ENCODE measurements around the gene MDN1. TPM values are rescaled to one million over a fixed set of nuclear protein-coding genes. Genes with fewer than 3 reads are reported as not detected.
A peak's percentile ranks its signal among the peaks of the same experiment; 100 is the strongest.

Gene MDN1
- total RNA-seq, 1 experiment from 2014 or later = 117 TPM

- Histone ChIP-seq H2BK12ac (ENCODE audit: insufficient read length, low read depth, low read length) (no peak overlapping the region), H4K91ac (ENCODE audit: insufficient read length, low read depth, low read length) (no peak overlapping the region), H3K79me1 (ENCODE audit: insufficient read depth, low read depth, low read length, poor library complexity, severe bottlenecking) (no peaks in the 10 kb centered on the region), H3K23ac (ENCODE audit: insufficient read length, low read depth, low read length) (no peak overlapping the region), H2AK5ac (ENCODE audit: insufficient read length, low read length) (no peak overlapping the region), H3K79me2 (ENCODE audit: insufficient read depth, low read length) (peaks cover 7% of the 10 kb centered on the region; the same call in 1 of the 2 replicates), H2BK15ac (ENCODE audit: low read depth, low read length) (no peak overlapping the region), H3K9ac (ENCODE audit: extremely low read depth, insufficient read length, low read length) (no peak overlapping the region), H3K14ac (ENCODE audit: insufficient read depth, low read length) (no peak overlapping the region), H3K18ac (ENCODE audit: insufficient read length, low read depth, low read length) (no peak overlapping the region), H4K20me1 (ENCODE audit: control insufficient read depth, insufficient read depth, insufficient read length) (no peaks in the 10 kb centered on the region), H3K4me1 (ENCODE audit: insufficient read depth, low read length) (no peaks in the 10 kb centered on the region; the same call in 1 of the 2 replicates), H2BK120ac (ENCODE audit: low read depth, low read length, poor library complexity, severe bottlenecking) (no peak overlapping the region), H2BK5ac (ENCODE audit: insufficient read length, low read length) (no peak overlapping the region), H3K4ac (ENCODE audit: low read depth, low read length) (no peak overlapping the region), H3K23me2 (ENCODE audit: insufficient read length, low read depth, low read length, poor library complexity, severe bottlenecking) (no peaks in the 10 kb centered on the region), H3K9me3 (ENCODE audit: control insufficient read depth, low read depth, low read length) (no peaks in the 10 kb centered on the region), H3K4me2 (ENCODE audit: insufficient read depth, insufficient read length, low read length) (no peak overlapping the region), H2AFZ (ENCODE audit: low read length) (no peak overlapping the region), H4K8ac (replicated peaks; ENCODE audit: insufficient read length, low read depth, low read length) (no peak overlapping the region), H3K27ac (ENCODE audit: insufficient read length, low read depth, low read length) (no peak overlapping the region), H3K27me3 (ENCODE audit: insufficient read depth, low read length) (no peaks in the 10 kb centered on the region), H2BK20ac (ENCODE audit: low read depth, low read length, poor library complexity, severe bottlenecking) (no peak overlapping the region), H3K56ac (ENCODE audit: insufficient read length, low read depth, low read length) (no peak overlapping the region), H4K5ac (ENCODE audit: insufficient read length, low read depth, low read length) (no peak overlapping the region), H3T11ph (ENCODE audit: low read length) (no peak overlapping the region)
- Mint-ChIP-seq H3K9me3 (no peaks in the 10 kb centered on the region), H3K27ac (peak overlapping the region in 2 of 3 experiments; percentile 25 to 73; a peak in 4 of 7 replicates), H3K4me3 (no peak overlapping the region), H3K27me3 (ENCODE audit: low read depth) (no peaks in the 10 kb centered on the region), H3K4me1 (peaks cover 21 to 38% of the 10 kb centered on the region in 2 experiments), H3K36me3 (ENCODE audit: insufficient read depth in 1 of 3, low read depth in 3 of 3) (peaks cover 61 to 82% (median 61%) of the 10 kb centered on the region in 3 experiments)
- no peak for DNase-seq
- TF ChIP-seq CTCF (conservative IDR thresholded peaks at IDR 0.05) = no peak
- no CpG with 5 or more reads among the region's 7 CpGs for WGBS (ENCODE audit: extremely low coverage, insufficient read length, low lambda C conversion rate)
Measured at GRCh38 chr6:89797317-89797716, 22.3 kb downstream of the MDN1 start.
